ENCODE results near the gene TOM1L2.
"Not testable (repeated sequence)": the region's sequence is repeated elsewhere in the genome, so short reads cannot be mapped to it uniquely, and the experiment has no call there.

Gene TOM1L2

DNA sequence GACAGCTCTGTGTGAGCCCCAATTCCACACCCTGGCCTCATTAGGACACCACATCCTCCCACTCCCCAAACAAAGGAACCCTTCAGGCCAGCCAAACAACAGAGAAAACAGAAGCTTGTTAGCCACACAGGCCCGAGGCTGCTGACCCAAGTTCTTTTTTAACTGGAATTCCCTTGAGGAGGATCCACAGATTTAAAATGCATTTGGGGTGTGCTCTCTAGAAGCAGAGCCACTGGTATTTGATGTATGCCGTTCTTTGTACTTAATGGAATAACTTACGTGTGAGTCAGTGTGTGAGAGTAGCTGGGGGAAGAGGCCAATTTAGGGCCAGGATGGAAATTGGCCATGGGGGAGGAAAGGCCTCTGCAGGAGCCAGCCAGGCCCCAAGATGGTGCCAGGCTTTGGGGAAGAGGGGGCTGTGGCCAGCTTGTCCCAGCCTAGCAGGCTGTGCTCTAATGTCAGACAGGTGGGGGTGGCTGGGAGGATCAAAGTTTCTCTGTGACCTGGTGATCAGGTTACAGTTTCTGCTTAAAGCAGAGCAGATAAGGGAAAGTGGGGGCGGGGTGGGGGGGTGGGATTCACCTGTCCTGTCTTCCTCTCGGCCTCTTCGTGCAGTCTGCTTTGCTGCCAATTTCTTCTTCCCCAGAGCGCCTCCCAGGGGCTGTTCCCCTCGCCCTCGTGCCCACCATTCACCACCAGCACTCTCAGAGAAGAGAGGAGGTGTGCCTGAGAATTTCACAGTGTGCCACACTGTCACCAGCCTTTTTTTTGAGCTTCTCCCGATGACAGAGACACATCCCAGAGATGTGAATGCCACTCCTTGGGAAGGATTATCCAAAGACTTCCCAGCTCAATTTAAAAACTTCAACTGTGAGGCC, 50.8 kb downstream of the TOM1L2 start:
- no peak for DNase-seq

GRCh38 chr17:17919169-17920107, 52.8 kb downstream of the TOM1L2 start:
- DNase-seq = peak; percentile 8 to 43 (median 16)

DNA sequence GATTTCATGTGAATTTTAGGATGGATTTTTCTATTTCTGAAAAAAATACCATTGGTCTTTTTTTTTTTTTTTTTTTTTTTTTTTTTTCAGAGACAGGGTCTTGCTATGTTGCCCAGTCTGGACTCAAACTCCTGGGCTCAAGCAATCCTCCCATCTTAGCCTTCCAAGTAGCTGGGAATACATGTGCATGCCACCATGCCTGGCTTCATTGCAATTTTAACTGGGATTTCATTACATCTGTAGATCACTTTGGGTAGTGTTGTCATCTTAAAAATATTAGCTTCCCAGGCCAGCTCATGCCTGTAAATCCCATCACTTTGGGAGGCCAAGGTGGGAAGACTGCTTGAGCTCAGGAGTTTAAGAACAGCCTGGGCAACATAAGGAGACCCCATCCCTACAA, 54.8 kb downstream of the TOM1L2 start:
- DNase-seq = no peak

GRCh38 chr17:17915183-17915582, 57.0 kb downstream of the TOM1L2 start:
- DNase-seq = no peak

DNA sequence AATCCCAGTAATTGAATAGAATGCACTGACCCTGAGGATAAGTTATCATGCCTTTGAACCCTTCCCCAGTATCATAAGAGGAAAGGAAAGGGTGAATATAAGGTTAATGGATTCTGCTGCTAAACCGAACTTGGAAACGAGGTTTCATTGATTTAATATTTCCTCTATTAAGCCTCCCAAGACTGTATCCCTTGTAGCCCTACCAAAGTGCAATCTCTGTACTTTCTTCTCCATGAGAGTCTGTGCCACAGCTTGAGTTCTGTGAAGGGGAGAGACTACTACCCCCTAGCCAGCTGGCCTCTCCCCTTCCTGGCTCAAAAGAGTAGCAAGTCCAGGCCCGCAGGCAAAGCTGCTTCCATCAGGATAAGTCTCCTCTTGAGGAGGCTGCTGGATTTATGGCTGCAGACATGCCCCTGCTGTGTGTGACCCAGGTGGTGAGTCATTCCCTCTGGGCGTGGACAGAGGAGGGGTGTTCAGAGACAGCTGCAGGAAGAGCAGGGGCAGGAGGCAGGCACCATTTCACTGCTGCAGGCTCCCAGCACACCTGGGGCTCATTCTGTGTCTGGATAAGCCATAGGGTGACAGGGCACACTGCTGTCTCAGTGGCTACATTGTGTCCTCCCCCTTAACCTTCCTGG, 58.4 kb downstream of the TOM1L2 start:
- peak in 1 of 4 experiments; percentile 11 for DNase-seq

GRCh38 chr17:17912336-17912735, 59.9 kb downstream of the TOM1L2 start:
- not testable (repeated sequence) for DNase-seq

DNA sequence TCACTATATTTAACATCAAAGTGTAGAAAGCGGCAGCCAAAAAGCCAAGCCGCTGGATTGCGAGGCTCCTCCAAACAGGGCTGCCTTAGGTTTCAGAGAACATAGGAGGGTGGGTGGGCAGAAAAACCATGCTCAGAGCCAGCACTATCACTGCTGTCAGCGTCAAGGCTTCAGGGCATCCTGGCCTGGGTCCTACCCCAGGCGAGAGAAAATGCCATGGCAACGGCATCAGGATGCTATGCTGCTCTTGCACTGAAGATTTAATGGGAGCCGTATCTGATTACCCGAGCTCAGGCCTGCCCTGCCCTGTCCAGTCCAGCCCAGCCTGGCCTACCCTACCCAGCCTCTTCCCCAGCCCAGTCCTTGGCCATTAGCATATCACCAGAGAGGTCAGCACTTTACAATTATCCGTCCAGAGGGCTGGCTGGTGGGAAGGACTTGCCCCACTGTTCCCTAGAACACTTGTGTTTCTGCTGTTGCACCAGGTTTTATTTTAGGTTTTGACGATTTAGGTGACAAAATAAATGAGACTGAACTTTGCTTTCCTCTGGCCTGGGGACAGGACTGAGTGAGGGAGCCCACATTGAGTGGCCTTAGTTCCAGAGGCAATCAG, 61.1 kb downstream of the TOM1L2 start:
- no peak for DNase-seq

DNA sequence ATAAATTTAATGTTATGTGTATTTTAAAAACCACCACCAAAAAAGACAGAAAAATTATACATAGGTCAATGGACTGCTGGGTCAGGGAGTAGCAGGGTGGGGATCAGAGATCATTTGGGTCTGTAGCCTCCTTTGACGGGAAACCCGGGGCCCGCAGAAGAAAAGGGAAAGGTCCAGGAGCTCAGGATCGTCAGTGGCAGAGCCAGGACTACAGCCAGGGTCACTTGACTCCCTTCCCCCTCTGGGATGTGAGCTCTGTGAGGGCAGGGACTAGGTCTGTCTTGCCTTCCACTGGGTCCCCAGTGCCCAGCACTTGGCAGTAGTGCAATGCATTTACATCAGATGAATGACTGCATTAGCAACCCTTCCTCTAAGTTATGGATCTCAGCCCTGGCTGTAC, 62.1 kb downstream of the TOM1L2 start:
- DNase-seq = no peak

DNA sequence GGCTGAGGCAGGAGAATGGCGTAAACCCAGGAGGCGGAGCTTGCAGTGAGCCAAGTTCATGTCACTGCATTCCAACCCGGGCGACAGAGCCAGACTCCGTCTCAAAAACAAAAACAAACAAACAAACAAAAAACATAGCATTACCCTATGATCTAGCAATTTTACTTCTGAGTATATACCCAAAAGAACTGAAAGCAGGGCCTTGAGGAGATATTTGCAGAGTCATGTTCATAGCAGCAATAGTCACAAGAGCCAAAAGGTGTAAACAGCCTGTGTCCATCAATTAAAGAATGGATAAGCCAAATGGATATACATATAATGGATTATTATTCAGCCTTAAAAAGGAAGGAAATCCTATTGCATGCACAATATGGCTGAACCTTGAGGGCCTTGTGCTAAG, 63.1 kb downstream of the TOM1L2 start:
- DNase-seq = no peak

DNA sequence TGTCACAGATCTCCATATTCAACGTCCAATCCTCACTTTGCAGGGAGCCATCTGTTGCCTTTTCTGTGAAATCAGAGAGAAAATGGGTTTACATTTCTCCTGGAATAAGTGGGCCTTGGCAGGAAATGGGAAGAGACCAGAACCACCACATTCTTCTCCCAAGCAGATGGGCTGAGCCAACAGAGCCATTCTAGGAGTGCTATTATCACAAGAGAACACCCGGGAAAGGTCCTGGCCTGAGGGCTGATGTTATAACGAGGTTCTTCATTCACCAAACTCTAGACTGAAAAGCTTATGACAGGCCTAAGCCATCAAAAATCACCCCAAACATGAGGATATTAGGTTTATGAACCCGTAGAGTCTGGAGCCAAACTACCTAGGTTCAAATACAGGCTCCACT, 64.7 kb downstream of the TOM1L2 start:
- no peak for DNase-seq

DNA sequence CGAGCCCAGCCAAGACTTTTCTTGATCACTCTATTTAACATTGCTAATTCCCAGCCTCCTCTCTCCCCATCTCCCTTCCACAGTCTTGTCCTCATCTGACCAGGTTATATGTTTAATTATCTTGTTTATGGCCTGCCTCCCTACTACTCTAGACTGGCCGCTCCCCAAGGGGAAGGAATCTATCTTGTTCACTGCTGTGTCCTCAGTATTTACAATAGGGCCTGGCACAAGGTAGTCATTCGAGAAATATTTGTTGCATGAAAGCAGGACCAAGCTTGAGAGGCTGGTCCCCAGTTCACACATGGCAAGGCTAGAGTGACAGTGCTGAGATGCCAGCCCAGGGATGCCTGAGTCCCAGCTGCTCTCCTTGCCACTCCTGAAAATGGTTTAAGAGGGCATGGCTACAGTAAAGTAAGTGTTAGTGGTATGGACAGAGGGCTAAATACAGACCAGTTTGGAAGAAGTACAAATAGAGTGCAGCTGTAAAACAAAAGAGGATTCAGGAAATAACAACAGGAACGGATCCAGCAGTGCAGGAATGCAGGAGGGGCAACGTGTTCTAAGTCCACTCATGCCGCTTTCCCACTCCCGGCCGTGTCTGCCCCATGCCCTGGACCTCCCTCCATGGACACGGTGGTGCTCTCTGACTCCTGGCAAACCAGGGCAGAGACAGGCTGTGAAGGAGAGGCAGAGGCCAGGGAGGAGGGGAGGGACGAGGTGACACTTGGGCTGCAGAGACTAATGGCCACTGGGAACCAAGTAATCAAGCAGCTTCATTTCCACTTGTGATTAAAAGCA, 65.6 kb downstream of the TOM1L2 start:
- no peak for DNase-seq

GRCh38 chr17:17905036-17905320, 67.2 kb downstream of the TOM1L2 start:
- DNase-seq = no peak

DNA sequence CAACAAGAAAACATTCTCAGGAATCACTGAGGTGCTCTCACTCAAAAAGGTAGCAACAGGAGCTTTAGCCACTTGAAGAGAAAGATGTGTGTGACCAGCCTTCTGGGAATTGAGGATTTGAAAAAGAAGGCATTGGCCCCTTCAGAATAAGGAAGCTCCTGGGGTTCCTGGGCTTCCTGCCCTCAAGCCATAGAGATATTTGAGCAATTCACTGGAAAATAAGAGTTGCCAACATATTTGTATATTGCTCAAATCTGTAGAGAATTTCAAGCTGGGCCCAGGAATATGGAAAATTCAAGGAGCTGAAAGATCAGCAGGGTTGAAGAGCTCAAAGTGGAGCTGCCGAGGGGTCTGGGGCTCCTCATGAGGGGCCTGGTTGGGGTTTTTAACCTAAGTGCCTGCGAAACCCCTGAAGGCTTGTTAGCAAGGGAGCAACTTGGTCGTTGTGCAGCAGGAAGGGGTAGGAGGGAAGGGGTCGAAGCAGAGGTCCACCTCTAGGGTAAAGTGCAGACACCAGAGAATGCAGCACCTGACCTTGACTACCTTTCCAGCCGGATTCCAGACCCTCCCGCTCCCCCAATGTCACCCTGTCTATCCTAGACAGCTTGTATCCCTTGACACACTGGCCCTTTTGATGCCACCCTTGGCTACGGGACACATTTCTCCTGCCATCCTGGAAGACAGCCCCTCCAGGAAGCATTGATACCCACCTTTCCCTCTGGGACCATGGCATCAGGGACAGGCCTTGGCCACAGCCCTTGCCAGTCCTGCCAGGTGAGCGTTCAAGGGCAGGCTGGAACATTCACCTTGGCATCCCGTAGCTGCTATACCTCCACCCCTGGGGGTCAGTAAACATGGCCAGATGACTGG, 67.8 kb downstream of the TOM1L2 start:
- DNase-seq = no peak

- no peak for DNase-seq
Observed at GRCh38 chr17:17902877-17903276, 69.3 kb downstream of the TOM1L2 start.

GRCh38 chr17:17902376-17902775, 69.8 kb downstream of the TOM1L2 start:
- no peak for DNase-seq

GRCh38 chr17:17900615-17901520, 71.3 kb downstream of the TOM1L2 start:
- DNase-seq = no peak

- DNase-seq = no peak
Observed at GRCh38 chr17:17899486-17899885, 72.7 kb downstream of the TOM1L2 start.

GRCh38 chr17:17898673-17899072, 73.5 kb downstream of the TOM1L2 start:
- no peak for DNase-seq

DNA sequence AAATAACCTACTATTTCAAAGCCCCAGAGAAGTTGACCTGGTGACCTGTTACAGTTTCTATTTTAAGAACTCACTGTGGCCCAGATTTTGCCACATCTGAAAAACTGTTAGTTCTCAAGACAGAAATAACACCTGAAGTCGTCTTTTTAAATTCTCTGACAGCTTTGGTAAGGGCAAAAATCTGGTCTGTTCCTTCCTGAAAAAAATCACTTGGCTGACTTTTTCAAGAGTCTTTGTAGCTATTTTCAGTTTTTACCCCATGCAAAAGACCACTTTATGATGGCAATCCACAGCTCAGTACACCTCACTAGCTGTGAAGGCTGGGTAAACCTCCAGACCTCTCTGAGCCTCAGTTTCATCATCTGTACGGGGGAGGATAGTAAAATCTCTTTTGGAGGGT, 74.8 kb downstream of the TOM1L2 start:
- DNase-seq = no peak

GRCh38 chr17:17896746-17897145, 75.5 kb downstream of the TOM1L2 start:
- DNase-seq = no peak

All from activated CD4-positive, CD25-positive, alpha-beta regulatory T cell (primary cell).